Large intestine (tissue), 3 donors: ENCODE results near the gene TECTA. TPM values are rescaled to one million over a fixed set of nuclear protein-coding genes. Genes with fewer than 3 reads are reported as not detected.
"Not testable (repeated sequence)": the region's sequence is repeated elsewhere in the genome, so short reads cannot be mapped to it uniquely, and the experiment has no call there.

ENCODE experiments used
- DNase-seq, 2 donors: peaks; one replicate each; pipeline versions ENCODE4 v3.0.0 to v3.0.0-alpha.2; 2013
- H3K27ac ChIP-seq: one replicate; pipeline ENCODE4 v1.5.1; 2013; ENCODE audit warnings: low read length
- H3K27me3 ChIP-seq: 2 replicates; pipeline ENCODE4 v1.6.1; 2013; ENCODE audit warnings: low read length; ENCODE audit not compliant: control insufficient read depth, insufficient read depth
- H3K36me3 ChIP-seq: 2 replicates; pipeline ENCODE4 v1.6.1; 2013; ENCODE audit warnings: low read length; ENCODE audit not compliant: control insufficient read depth, insufficient read depth
- H3K4me1 ChIP-seq: one replicate; pipeline ENCODE4 v1.6.1; 2013; ENCODE audit warnings: low read length; ENCODE audit not compliant: control insufficient read depth, insufficient read depth
- H3K4me3 ChIP-seq: one replicate; pipeline ENCODE4 v1.5.1; 2013; ENCODE audit warnings: low read length
- H3K9me3 ChIP-seq: one replicate; pipeline ENCODE4 v1.6.1; 2013; ENCODE audit warnings: mild to moderate bottlenecking, low read depth, low read length, moderate library complexity; ENCODE audit not compliant: control insufficient read depth
- WGBS: methylation state at CpG from one replicate; pipeline ENCODE4 v1.1.5; 2013; ENCODE audit warnings: low lambda C conversion rate; ENCODE audit not compliant: insufficient coverage; 5-methylcytosine and 5-hydroxymethylcytosine counted together
- polyA plus RNA-seq: library from polyadenylated mRNA; unstranded; fragments of 120-200 nt; gene quantifications from one replicate; pipeline ENCODE4 v1.2.1, GENCODE V29; 2013

Gene TECTA
- polyA plus RNA-seq, 1 donor = 1.2 TPM

DNA sequence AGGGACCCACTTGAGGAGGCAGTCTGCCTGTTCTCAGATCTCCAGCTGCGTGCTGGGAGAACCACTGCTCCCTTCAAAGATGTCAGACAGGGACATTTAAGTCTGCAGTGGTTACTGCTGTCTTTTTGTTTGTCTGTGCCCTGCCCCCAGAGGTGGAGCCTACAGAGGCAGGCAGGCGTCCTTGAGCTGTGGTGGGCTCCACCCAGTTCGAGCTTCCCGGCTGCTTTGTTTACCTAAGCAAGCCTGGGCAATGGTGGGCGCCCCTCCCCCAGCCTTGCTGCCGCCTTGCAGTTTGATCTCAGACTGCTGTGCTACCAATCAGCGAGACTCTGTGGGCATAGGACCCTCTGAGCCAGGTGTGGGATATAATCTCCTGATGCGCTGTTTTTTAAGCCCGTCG is 76.6 kb downstream of the TECTA start:
- H3K9me3 ChIP-seq = peaks cover 13% of the 10 kb centered on the region
- DNase-seq, H3K27ac ChIP-seq, H3K27me3 ChIP-seq, H3K4me3 ChIP-seq, H3K4me1 ChIP-seq, H3K36me3 ChIP-seq: not testable (repeated sequence)
- no CpG with 5 or more reads among the region's 10 CpGs for WGBS

DNA sequence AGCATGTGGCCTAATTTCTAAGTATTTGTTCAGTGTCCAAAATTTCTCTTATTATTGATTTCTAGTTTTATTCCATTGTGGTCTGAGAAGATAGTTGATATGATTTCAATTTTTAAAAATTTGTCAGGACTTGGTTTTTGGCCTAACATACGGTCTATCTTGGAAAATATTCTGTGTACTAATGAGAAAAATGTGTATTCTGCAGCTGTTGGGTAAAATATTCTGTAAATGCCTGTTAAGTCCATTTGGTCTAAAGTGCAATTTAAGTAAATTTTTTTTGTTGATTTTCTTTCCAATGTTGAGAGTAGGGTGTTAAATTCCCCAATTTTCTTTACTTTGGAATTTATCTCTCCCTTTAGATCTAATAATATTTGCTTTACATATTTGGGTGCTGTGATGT is 78.3 kb downstream of the TECTA start:
- H3K27me3 ChIP-seq = no peaks in the 10 kb centered on the region
- WGBS = no CpG with 5 or more reads among the region's 1 CpG
- H3K9me3 ChIP-seq = peaks cover 13% of the 10 kb centered on the region
- no peak for DNase-seq
- no peak overlapping the region for H3K27ac ChIP-seq
- no peak overlapping the region for H3K4me3 ChIP-seq
- H3K36me3 ChIP-seq = no peaks in the 10 kb centered on the region
- no peaks in the 10 kb centered on the region for H3K4me1 ChIP-seq

DNA sequence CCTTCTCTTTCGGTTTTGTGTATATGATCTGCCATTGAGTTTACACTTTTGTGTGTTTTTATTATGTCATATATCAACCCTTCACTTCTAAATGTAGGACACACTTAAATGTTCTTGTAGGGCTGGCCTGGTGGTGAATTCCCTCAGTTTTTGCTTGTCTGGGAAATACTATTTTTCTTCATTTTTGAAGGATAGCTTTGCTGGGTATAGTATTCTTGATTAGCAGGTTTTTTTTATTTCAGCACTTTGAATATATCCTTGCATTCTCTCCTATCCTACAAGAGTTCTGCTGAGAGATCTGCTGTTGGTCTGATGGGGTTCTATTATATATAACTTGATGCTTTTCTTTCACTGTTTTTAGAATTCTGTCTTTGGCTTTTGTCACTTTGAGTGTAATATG is 79.1 kb downstream of the TECTA start:
- WGBS = no CpG with 5 or more reads among the region's 1 CpG
- Histone ChIP-seq H3K27me3 (no peaks in the 10 kb centered on the region), H3K36me3 (no peaks in the 10 kb centered on the region), H3K9me3 (peaks cover 13% of the 10 kb centered on the region), H3K27ac (no peak overlapping the region), H3K4me1 (no peaks in the 10 kb centered on the region), H3K4me3 (no peak overlapping the region)
- DNase-seq = no peak

DNA sequence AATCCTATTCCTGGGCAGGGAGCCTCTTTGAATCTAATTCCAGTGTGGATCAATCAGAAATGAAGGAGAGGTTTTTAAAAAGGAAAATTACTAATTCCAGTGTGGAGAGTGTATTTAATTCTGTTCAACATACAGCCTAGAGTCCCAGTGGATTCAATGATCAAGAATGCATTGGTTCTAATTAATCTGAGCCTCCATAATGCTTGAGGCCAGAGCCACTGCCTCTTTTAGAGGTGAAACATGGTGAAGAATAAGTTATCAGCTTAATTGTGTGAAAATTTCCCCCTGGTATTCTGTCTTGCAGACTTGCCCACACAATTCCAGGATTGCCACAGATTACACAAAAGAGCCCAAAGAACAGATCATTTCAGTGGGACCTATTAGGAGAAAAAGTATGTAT is 87.7 kb downstream of the TECTA start:
- H3K27me3 ChIP-seq = no peaks in the 10 kb centered on the region
- DNase-seq = no peak
- no peak overlapping the region for H3K4me3 ChIP-seq
- H3K36me3 ChIP-seq = no peaks in the 10 kb centered on the region
- H3K9me3 ChIP-seq = no peaks in the 10 kb centered on the region
- no peaks in the 10 kb centered on the region for H3K4me1 ChIP-seq
- H3K27ac ChIP-seq = no peak overlapping the region

DNA sequence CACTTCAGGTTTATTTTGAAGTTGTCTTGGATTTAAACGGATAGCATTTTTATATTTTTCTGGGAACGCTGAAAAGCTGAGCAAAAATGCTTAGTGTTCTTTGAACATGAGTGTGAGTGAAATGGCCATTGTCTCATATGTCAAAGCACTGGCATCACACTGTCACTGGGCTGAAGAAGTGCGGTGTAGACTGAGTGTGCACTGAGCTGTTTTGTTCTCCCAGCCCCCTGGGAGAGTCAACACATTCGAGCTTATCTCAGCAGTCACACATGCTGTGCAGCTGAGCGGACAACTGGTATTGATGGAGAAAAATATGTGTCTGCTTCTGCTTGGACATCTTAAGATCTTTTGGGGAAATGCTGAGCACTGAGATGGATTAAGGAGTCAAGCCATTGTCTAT is 90.8 kb downstream of the TECTA start:
- Histone ChIP-seq H3K36me3 (no peaks in the 10 kb centered on the region), H3K27me3 (no peaks in the 10 kb centered on the region), H3K4me1 (no peaks in the 10 kb centered on the region), H3K9me3 (no peaks in the 10 kb centered on the region), H3K27ac (no peak overlapping the region), H3K4me3 (no peak overlapping the region)
- WGBS = 100% methylated on average over 2 of the region's 5 CpGs
- DNase-seq = no peak

DNA sequence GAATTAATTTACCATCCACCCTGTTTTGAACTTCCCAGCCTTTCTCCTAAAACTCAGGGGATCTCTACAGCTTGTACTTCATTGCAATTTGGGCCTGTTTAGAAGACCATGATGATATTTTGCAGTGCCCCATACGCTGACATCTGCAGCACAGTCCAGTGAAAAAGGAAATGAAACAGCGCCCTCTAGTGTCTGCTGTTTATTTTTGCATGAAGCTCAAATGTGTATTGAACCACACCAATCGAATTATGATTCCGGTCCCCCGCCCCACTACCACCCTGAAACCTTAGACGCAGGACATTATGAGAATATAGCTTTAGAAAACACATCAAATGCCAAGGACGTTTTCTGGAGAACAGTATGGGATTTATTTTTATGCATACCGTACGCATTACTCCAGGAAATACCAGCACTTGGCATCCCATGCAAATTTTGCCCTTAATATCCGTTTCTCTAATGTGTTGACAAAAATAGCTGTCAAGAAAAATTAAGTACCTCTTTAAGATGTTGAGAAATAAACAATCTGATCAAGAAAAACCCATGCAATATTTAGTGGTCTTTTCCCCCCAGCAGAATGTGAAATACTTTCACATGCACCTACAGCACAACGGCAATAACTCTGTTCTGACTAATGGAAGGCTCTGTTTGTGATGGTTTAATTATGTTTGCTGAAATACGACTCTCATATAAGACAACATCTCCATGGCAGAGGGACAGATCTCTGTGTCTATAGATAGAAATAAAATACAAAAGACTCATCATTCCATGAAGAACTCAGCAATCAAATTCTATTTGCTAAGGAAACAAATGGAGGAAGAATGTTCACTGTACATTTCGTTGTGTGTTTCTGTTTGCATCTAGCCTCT is 93.9 kb downstream of the TECTA start:
- H3K36me3 ChIP-seq = no peaks in the 10 kb centered on the region

DNA sequence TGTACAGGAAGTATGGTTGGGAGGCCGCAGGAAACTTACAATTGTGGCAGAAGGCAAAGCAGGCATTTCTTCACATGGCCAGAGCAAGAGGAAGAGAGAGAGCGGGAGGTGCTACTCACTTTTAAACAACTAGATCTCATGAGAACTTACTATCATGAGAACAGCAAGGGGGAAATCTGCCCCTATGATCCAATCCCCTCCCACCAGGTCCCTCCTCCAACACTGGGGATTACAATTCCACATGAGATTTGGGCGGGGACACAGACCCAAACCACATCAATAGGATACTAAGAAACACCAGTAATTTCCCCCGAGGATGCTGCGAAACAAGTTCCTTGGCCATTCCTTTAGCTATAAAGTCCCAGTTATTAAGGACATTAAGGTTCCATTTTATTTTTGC is 97.4 kb downstream of the TECTA start:
- Histone ChIP-seq H3K9me3 (no peaks in the 10 kb centered on the region), H3K36me3 (no peaks in the 10 kb centered on the region), H3K27ac (no peak overlapping the region), H3K4me1 (no peaks in the 10 kb centered on the region), H3K4me3 (no peak overlapping the region), H3K27me3 (no peaks in the 10 kb centered on the region)
- WGBS = 100% methylated on average over 1 of the region's 5 CpGs
- no peak for DNase-seq

More for the DNA sequence above, 93.9 kb downstream of the TECTA start:
- DNase-seq = peak; percentile 37 to 53
- WGBS = 30% methylated on average over 4 of the region's 13 CpGs
- no peaks in the 10 kb centered on the region for H3K27me3 ChIP-seq
- no peak overlapping the region for H3K27ac ChIP-seq
- H3K4me3 ChIP-seq = no peak overlapping the region
- H3K4me1 ChIP-seq = no peaks in the 10 kb centered on the region
- no peaks in the 10 kb centered on the region for H3K9me3 ChIP-seq

DNA sequence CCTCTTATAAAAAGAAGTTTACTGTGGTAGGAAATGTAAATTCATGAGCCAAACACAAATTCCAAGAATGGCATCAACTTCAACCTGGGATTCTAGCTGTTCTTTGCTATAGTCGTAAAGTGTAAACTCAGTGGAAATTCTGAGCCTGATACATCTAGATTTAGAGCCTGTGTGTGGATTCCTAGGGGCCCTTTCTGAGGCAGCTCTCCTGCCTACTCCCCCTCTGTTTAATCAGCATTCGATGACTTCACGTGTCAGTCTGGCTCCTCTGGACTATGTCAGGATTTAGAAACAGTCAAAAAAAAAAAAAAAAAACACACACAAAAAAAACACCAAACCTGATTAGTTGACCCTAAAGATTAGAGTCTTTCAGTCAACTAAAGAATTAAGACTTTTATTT is 98.5 kb downstream of the TECTA start:
- no peak for DNase-seq
- H3K4me3 ChIP-seq = no peak overlapping the region
- no peaks in the 10 kb centered on the region for H3K27me3 ChIP-seq
- H3K36me3 ChIP-seq = no peaks in the 10 kb centered on the region
- H3K9me3 ChIP-seq = no peaks in the 10 kb centered on the region
- no peak overlapping the region for H3K27ac ChIP-seq
- no peaks in the 10 kb centered on the region for H3K4me1 ChIP-seq
- no CpG with 5 or more reads among the region's 3 CpGs for WGBS

DNA sequence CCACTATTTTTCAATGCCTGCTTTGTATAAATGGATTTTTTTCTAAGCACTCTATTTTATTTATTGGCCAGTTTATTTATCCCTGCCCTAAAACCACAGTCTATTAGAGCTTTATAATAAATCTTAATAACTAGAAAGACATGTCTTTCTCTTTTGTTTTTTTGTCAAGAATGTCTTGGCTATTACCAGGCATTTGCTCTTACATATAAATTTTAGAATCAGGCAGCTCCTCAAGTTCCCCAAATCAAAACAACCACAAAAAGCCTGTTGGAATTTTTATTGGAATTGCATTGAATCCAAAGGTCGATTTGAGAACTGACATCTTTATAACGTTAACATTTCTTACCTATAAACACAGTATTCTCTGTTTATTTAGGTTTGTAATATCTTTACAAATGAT is 105.8 kb downstream of the TECTA start:
- Histone ChIP-seq H3K36me3 (no peaks in the 10 kb centered on the region), H3K27ac (no peak overlapping the region), H3K4me1 (no peaks in the 10 kb centered on the region), H3K9me3 (no peaks in the 10 kb centered on the region), H3K4me3 (no peak overlapping the region), H3K27me3 (peaks cover 6% of the 10 kb centered on the region)
- WGBS = 0% methylated on average over 1 of the region's 2 CpGs
- DNase-seq = no peak

DNA sequence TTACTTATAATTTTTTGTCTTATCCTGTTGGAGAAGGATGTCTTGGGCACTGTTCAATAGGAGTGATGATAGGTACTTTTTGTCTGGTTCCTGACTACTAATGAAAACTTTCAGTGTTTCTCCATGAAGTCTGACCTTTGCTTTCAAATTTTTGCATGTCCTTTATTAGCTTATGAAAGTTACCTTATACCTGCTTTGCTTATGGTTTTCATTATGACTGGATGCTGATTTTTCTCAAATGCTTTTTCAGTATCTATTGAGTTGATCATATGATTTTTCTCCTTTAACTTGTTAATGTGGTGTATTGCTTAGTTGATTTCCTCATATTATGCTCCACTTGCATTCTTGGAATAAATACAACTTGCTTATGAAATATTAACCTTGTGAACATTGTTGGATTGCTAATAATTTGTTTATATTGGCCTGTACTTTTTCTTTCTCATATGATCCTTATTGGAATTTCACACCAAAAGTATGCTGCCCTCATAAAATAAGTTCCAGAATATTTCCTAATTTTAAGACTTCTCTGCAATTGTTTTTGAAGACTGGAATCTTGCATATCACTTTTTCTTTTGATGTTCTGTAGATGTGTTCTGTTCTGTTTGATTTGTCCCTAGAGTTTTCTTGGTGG is 106.6 kb downstream of the TECTA start:
- H3K4me1 ChIP-seq = no peaks in the 10 kb centered on the region

More for the DNA sequence above, 106.6 kb downstream of the TECTA start:
- H3K4me3 ChIP-seq = no peak overlapping the region
- no peak overlapping the region for H3K27ac ChIP-seq
- H3K9me3 ChIP-seq = no peaks in the 10 kb centered on the region
- DNase-seq = no peak
- no peaks in the 10 kb centered on the region for H3K36me3 ChIP-seq
- peaks cover 6% of the 10 kb centered on the region for H3K27me3 ChIP-seq
